Measurements from ENCODE around the gene CDH23.

DNA sequence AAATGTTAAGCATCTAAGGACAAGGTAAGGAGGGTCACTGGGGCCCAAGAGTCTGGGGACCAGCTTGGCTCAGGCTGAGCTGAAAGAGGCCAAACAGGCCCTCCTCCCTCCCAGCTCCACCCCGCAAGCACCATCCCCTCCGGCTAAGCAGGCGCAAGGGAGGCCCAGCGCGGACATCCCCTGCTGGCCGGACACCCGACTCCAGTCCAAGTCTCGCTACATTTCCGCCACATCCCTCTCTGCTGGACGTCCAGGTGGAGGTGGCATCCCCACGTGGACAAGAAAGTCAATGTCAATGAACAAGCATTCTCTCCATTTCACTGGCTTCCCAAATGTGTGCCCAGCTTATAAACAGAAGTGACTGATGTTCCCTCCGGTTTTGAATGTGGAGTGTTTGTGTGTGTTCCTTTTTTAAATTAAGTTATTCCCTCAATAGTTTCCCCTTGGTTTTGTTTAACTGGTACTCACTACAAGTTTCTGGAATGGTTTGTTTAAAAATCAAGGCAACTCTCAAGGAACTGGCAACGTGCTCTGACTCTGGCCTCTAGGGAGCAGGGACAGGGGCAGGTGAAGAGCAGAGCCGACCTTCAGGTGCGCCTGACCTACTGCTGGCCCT lies 418.9 kb downstream of the CDH23 start:
- TF ChIP-seq POLR2A (IDR thresholded peaks at IDR 0.05) (no peak), POLR2AphosphoS5 (IDR thresholded peaks at IDR 0.05) (no peak)
- TF ChIP-seq, protein P1, sequence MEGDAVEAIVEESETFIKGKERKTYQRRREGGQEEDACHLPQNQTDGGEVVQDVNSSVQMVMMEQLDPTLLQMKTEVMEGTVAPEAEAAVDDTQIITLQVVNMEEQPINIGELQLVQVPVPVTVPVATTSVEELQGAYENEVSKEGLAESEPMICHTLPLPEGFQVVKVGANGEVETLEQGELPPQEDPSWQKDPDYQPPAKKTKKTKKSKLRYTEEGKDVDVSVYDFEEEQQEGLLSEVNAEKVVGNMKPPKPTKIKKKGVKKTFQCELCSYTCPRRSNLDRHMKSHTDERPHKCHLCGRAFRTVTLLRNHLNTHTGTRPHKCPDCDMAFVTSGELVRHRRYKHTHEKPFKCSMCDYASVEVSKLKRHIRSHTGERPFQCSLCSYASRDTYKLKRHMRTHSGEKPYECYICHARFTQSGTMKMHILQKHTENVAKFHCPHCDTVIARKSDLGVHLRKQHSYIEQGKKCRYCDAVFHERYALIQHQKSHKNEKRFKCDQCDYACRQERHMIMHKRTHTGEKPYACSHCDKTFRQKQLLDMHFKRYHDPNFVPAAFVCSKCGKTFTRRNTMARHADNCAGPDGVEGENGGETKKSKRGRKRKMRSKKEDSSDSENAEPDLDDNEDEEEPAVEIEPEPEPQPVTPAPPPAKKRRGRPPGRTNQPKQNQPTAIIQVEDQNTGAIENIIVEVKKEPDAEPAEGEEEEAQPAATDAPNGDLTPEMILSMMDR (IDR thresholded peaks at IDR 0.05) = no peak

Data from upper lobe of left lung (tissue), 4 donors.